Frontal cortex (tissue), 1 donor: ENCODE results near the gene PTGR2. TPM values are rescaled to one million over a fixed set of nuclear protein-coding genes. Genes with fewer than 3 reads are reported as not detected.

Experiments used
- small RNA-seq: library from RNA; depleted of rRNA; stranded (forward); fragments of <200 nt; gene quantifications from one replicate; pipeline ENCODE3, GENCODE V24; 2014
- total RNA-seq: library from RNA; depleted of rRNA; stranded (reverse); fragments of >200 nt; gene quantifications from one replicate; pipeline ENCODE4 v1.2.3, GENCODE V29; 2014

The PTGR2 gene
- total RNA-seq, 1 donor from 2014 or later, result 4.9 TPM

Small RNAs within 50 kb of the gene (small RNA-seq; reads per million reads assigned to genes)
- gene AC005520.4 (not detected), gene RF00019 (not detected)

Other genes with a start within 250 kb of the PTGR2 start
- not detected for gene ACOT6, start 239.3 kb upstream of the PTGR2 start, total RNA-seq
- 33.4 TPM for gene DNAL1, start 206.8 kb upstream of the PTGR2 start, total RNA-seq
- 70.5 TPM for gene PNMA1, start 137.4 kb upstream of the PTGR2 start, total RNA-seq
- 71.3 TPM for gene ZNF410, start 35.0 kb downstream of the PTGR2 start, total RNA-seq
- 20.8 TPM for gene FAM161B, start 98.3 kb downstream of the PTGR2 start, total RNA-seq
- 18.8 TPM for gene COQ6, start 98.5 kb downstream of the PTGR2 start, total RNA-seq
- 4.9 TPM for gene ENTPD5, start 167.5 kb downstream of the PTGR2 start, total RNA-seq
- 9.0 TPM for gene BBOF1, start 167.5 kb downstream of the PTGR2 start, total RNA-seq
- 35.1 TPM for gene ALDH6A1, start 232.6 kb downstream of the PTGR2 start, total RNA-seq
- gene LIN52, start 233.1 kb downstream of the PTGR2 start, total RNA-seq, result 18.3 TPM